Vagina (tissue), 2 donors: ENCODE data around the gene LRIF1. TPM values are rescaled to one million over a fixed set of nuclear protein-coding genes. Genes with fewer than 3 reads are reported as not detected.

Source experiments
- DNase-seq, 2 donors: peaks; one replicate each; pipeline ENCODE4 v3.0.0-alpha.2; 2017; ENCODE audit errors: extremely low spot score in 2 of 2
- H3K27ac ChIP-seq: fragments of 200-600 bp; sonication (generic); one replicate; pipeline ENCODE4 v1.5.1; 2019
- H3K27me3 ChIP-seq: fragments of 200-600 bp; sonication (generic); one replicate; pipeline ENCODE4 v1.5.1; 2019
- H3K36me3 ChIP-seq, 2 donors: fragments of 200-600 bp; sonication (generic); one replicate each; pipeline ENCODE4 v1.5.1; 2017 to 2019
- H3K4me1 ChIP-seq: fragments of 200-600 bp; sonication (generic); one replicate; pipeline ENCODE4 v1.5.1; 2019
- H3K4me3 ChIP-seq, 2 donors: fragments of 200-600 bp; sonication (generic); 1 replicate in 1 of 2; 2 replicates in 1 of 2; pipeline ENCODE4 v1.5.1; 2016 to 2019
- H3K9me3 ChIP-seq: fragments of 200-600 bp; sonication (generic); one replicate; pipeline ENCODE4 v1.5.1; 2019
- CTCF ChIP-seq, 3 experiments: fragments of 450-650 bp in 2 of 3; fragments of 200-600 bp in 1 of 3; sonication (generic) in 1 of 3; IDR thresholded peaks; one replicate each; pipeline ENCODE4 v1.5.1; 2017 to 2019; ENCODE audit warnings: antibody characterized with exemption in 3 of 3, mild to moderate bottlenecking in 2 of 3, moderate library complexity in 2 of 3
- POLR2A ChIP-seq, 2 donors: fragments of 450-650 bp; IDR thresholded peaks; one replicate each; pipeline ENCODE4 v1.6.1; 2017; ENCODE audit warnings: antibody characterized with exemption in 2 of 2, mild to moderate bottlenecking in 2 of 2, moderate library complexity in 2 of 2
- POLR2AphosphoS5 ChIP-seq, 2 donors: sonication (generic); formaldehyde crosslinking; IDR thresholded peaks; one replicate each; pipeline ENCODE4 v1.9.0; 2017; ENCODE audit warnings: antibody characterized with exemption in 2 of 2, mild to moderate bottlenecking in 2 of 2, low read depth in 1 of 2; ENCODE audit not compliant: insufficient read depth in 1 of 2
- intact Hi-C: fragments of 100-400 bp; cut with DNase I; formaldehyde crosslinking; loops from one replicate; pipeline ENCODE4 v1.15.1; 2023
- total RNA-seq: library from RNA; depleted of rRNA; stranded (reverse); fragments of >200 nt; gene quantifications from one replicate; pipeline ENCODE4 v1.2.3, GENCODE V29; 2016

Gene LRIF1
- total RNA-seq, 1 donor from 2014 or later: 6.9 TPM

GRCh38 chr1:110960777-110961420, 2.8 kb downstream of the LRIF1 start:
- Histone ChIP-seq H3K36me3 (peaks cover 0 to 4% of the 10 kb centered on the region in 2 donors), H3K27me3 (no peaks in the 10 kb centered on the region), H3K4me1 (no peaks in the 10 kb centered on the region), H3K9me3 (peaks cover 5% of the 10 kb centered on the region), H3K27ac (no peak overlapping the region), H3K4me3 (no peak overlapping the region)
- TF ChIP-seq CTCF (IDR thresholded peaks at IDR 0.05) (no peak), POLR2A (IDR thresholded peaks at IDR 0.05) (no peak), POLR2AphosphoS5 (IDR thresholded peaks at IDR 0.05; ENCODE audit: insufficient read depth in 1 of 2, low read depth in 1 of 2) (no peak)
- intact Hi-C loops: no loop called here
- DNase-seq: no peak

DNA sequence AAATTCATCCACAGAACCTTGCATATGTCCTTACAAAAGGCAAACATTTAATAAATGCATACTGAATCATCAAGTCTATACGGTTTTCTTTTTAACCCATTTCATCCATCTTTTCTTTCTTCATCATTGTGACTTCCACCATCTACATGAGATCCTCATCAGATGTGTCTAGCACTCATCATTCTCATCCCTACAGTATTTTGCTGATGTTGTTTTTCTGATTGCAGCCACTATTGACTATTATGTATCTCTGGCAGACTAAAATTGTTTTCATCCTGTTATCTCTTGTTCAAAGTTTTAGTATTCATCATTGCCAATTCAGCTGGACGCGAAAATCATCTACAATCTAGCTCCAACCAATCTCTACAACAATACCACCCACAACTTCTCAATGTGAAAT, 5.9 kb downstream of the LRIF1 start:
- peaks cover 5% of the 10 kb centered on the region for H3K9me3 ChIP-seq
- H3K36me3 ChIP-seq: peaks cover 0 to 4% of the 10 kb centered on the region in 2 donors
- DNase-seq: no peak
- H3K4me3 ChIP-seq: no peak overlapping the region
- no peak overlapping the region for H3K27ac ChIP-seq
- intact Hi-C loops: no loop called here
- no peaks in the 10 kb centered on the region for H3K27me3 ChIP-seq
- no peak for TF ChIP-seq POLR2A (IDR thresholded peaks at IDR 0.05)
- no peaks in the 10 kb centered on the region for H3K4me1 ChIP-seq

DNA sequence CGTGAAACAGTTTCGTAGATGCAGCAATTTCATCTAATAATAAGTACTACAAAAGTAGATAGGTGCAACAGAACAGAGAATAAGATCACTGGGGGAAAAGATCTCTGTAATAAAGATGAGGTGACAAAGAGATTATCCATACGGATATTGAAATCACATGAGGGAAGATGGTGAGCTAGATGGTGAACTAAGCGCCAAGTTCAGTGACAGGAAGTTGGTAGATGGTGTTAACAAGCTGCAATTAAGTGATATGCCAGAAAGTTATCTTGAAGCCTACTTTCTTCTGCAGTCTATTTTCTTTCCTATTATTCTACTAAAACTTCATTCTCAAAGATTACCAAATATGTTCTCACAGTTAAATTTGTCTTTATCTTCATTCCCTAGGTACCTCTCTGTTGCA, 7.1 kb downstream of the LRIF1 start:
- H3K9me3 ChIP-seq: no peaks in the 10 kb centered on the region
- intact Hi-C loops: no loop called here
- H3K4me1 ChIP-seq: no peaks in the 10 kb centered on the region
- no peak for DNase-seq
- no peaks in the 10 kb centered on the region for H3K27me3 ChIP-seq
- H3K4me3 ChIP-seq: no peak overlapping the region
- peaks cover 0 to 11% of the 10 kb centered on the region in 2 donors for H3K36me3 ChIP-seq
- no peak overlapping the region for H3K27ac ChIP-seq
- TF ChIP-seq POLR2A (IDR thresholded peaks at IDR 0.05) (no peak), POLR2AphosphoS5 (IDR thresholded peaks at IDR 0.05; ENCODE audit: insufficient read depth in 1 of 2, low read depth in 1 of 2) (no peak)

DNA sequence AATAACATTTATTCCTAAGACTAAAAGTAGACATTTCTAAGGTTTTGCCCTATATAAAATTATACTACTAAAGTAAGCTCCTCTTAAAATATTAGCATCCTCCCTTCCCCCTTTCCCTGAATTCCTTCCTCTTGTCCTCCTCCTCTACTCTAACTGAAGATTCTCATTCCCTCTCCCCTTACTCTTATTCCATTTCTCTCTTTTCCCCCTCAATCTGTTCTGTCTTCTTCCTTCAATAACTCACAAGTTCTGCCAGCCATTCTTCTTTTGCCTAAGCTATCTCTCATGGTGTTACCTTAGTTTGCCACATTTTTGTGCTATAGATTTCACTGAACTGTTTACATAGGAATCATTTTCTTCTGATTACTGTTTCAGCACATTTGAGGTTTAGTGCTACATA, 10.7 kb downstream of the LRIF1 start:
- no peak overlapping the region for H3K27ac ChIP-seq
- intact Hi-C loops: no loop called here
- TF ChIP-seq POLR2A (IDR thresholded peaks at IDR 0.05) (no peak), CTCF (IDR thresholded peaks at IDR 0.05) (no peak), POLR2AphosphoS5 (IDR thresholded peaks at IDR 0.05; ENCODE audit: insufficient read depth in 1 of 2, low read depth in 1 of 2) (no peak)
- no peaks in the 10 kb centered on the region for H3K9me3 ChIP-seq
- peaks cover 0 to 31% of the 10 kb centered on the region in 2 donors for H3K36me3 ChIP-seq
- no peak for DNase-seq
- no peak overlapping the region for H3K4me3 ChIP-seq
- H3K27me3 ChIP-seq: no peaks in the 10 kb centered on the region
- no peaks in the 10 kb centered on the region for H3K4me1 ChIP-seq

GRCh38 chr1:110952031-110952430, 11.7 kb downstream of the LRIF1 start:
- intact Hi-C loops: no loop called here
- H3K4me3 ChIP-seq: no peak overlapping the region
- no peak for DNase-seq
- H3K4me1 ChIP-seq: no peaks in the 10 kb centered on the region
- TF ChIP-seq POLR2AphosphoS5 (IDR thresholded peaks at IDR 0.05; ENCODE audit: insufficient read depth in 1 of 2, low read depth in 1 of 2) (no peak), POLR2A (IDR thresholded peaks at IDR 0.05) (no peak), CTCF (IDR thresholded peaks at IDR 0.05) (no peak)
- no peak overlapping the region for H3K27ac ChIP-seq
- no peaks in the 10 kb centered on the region for H3K9me3 ChIP-seq
- H3K36me3 ChIP-seq: peaks cover 0 to 27% of the 10 kb centered on the region in 2 donors
- H3K27me3 ChIP-seq: no peaks in the 10 kb centered on the region

DNA sequence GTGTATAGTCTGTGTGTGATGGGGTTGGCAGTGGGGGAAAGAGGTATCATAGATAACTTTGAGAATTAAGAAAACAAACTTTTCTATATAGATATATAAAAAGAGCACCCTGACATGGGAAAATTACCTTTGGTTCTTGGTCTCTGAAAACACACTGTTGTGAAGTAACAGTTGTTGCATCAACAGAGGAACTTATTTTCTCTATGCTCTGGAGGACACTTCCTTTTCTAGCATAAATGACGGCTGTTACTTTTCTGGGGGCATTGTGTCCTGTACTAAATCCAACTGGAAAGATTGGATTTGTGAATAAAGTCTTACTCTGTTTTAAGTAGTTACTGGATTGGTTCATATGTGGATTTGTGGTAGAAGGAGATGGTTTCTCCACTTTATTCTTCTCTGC, 12.6 kb downstream of the LRIF1 start:
- TF ChIP-seq POLR2AphosphoS5 (IDR thresholded peaks at IDR 0.05; ENCODE audit: insufficient read depth in 1 of 2, low read depth in 1 of 2): no peak
- TF ChIP-seq CTCF (IDR thresholded peaks at IDR 0.05): no peak
- no peak for TF ChIP-seq POLR2A (IDR thresholded peaks at IDR 0.05)
- H3K27ac ChIP-seq: no peak overlapping the region
- no peak overlapping the region for H3K4me3 ChIP-seq
- H3K4me1 ChIP-seq: no peaks in the 10 kb centered on the region
- intact Hi-C loops: no loop called here
- H3K9me3 ChIP-seq: no peaks in the 10 kb centered on the region
- DNase-seq: no peak
- no peaks in the 10 kb centered on the region for H3K27me3 ChIP-seq
- peaks cover 0 to 27% of the 10 kb centered on the region in 2 donors for H3K36me3 ChIP-seq
